Sigmoid colon (tissue), 7 donors: ENCODE results near the gene CCDC107. TPM values are rescaled to one million over a fixed set of nuclear protein-coding genes. Genes with fewer than 3 reads are reported as not detected.

Experiments used
- DNase-seq: peaks from one replicate; pipeline ENCODE4 v3.0.0-alpha.2; 2019
- H3K27ac ChIP-seq, 4 donors: fragments of 200-600 bp; sonication (generic); one replicate each; pipeline ENCODE4 v1.5.1; 2016 to 2019; ENCODE audit warnings: mild to moderate bottlenecking in 1 of 4
- H3K27me3 ChIP-seq, 3 donors: fragments of 200-600 bp; sonication (generic); one replicate each; pipeline ENCODE4 v1.5.1; 2019; ENCODE audit warnings: mild to moderate bottlenecking in 1 of 3
- H3K36me3 ChIP-seq, 4 donors: fragments of 200-600 bp; sonication (generic); one replicate each; pipeline ENCODE4 v1.5.1; 2016 to 2019
- H3K4me1 ChIP-seq, 4 donors: fragments of 200-600 bp; sonication (generic); one replicate each; pipeline ENCODE4 v1.5.1; 2017 to 2019
- H3K4me3 ChIP-seq, 4 donors: fragments of 200-600 bp; sonication (generic); one replicate each; pipeline ENCODE4 v1.5.1; 2017 to 2019; ENCODE audit warnings: mild to moderate bottlenecking in 2 of 4, moderate library complexity in 1 of 4
- H3K9me3 ChIP-seq, 4 donors: fragments of 200-600 bp in 3 of 4; sonication (generic) in 3 of 4; one replicate each; pipeline versions ENCODE4 v1.5.1 to v1.6.1; 2013 to 2019
- EP300 ChIP-seq, 4 donors: sonication (generic); formaldehyde crosslinking; IDR thresholded peaks; one replicate each; pipeline ENCODE4 v1.6.1; 2017; ENCODE audit warnings: antibody characterized with exemption in 4 of 4
- POLR2A ChIP-seq, 2 donors: fragments of 450-650 bp; IDR thresholded peaks; one replicate each; pipeline ENCODE4 v1.6.1; 2016; ENCODE audit warnings: antibody characterized with exemption in 2 of 2, mild to moderate bottlenecking in 2 of 2, moderate library complexity in 2 of 2
- POLR2AphosphoS5 ChIP-seq, 4 donors: sonication (generic); formaldehyde crosslinking; IDR thresholded peaks; one replicate each; pipeline ENCODE4 v1.6.1; 2017; ENCODE audit warnings: antibody characterized with exemption in 4 of 4
- WGBS, 2 donors: extraction: QIAGEN DNeasy Blood & Tissue Kit; methylation state at CpG; one replicate each; pipeline ENCODE4 v1.1.7; 2013; 5-methylcytosine and 5-hydroxymethylcytosine counted together
- intact Hi-C: fragments of 100-400 bp; cut with DNase I; formaldehyde crosslinking; loops from one replicate; pipeline ENCODE4 v1.15.1; 2023
- polyA plus RNA-seq, 3 donors: library from polyadenylated mRNA; stranded (reverse); fragments of 200-250 nt; gene quantifications; one replicate each; pipeline ENCODE4 v1.2.3, GENCODE V29; 2013
- total RNA-seq, 4 donors: library from RNA; depleted of rRNA; stranded (reverse); fragments of >200 nt; gene quantifications; one replicate each; pipeline ENCODE4 v1.1.0, GENCODE V29; 2016
- TF ChIP-seq, protein P1 (sequence below), 4 experiments: fragments of 450-650 bp in 3 of 4; fragments of 200-600 bp in 1 of 4; IDR thresholded peaks; one replicate each; pipeline ENCODE4 v1.5.1; 2016 to 2019; ENCODE audit warnings: antibody characterized with exemption in 4 of 4, mild to moderate bottlenecking in 3 of 4, moderate library complexity in 2 of 4
- donor health status: healthy with polysubstance abuse.
- donor health status: Bipolar disorder and iron deficiency.
- donor health status: healthy.

CCDC107 gene
- total and polyA plus RNA-seq, 7 donors: 21.3 to 112 (median 70.6) TPM

DNA sequence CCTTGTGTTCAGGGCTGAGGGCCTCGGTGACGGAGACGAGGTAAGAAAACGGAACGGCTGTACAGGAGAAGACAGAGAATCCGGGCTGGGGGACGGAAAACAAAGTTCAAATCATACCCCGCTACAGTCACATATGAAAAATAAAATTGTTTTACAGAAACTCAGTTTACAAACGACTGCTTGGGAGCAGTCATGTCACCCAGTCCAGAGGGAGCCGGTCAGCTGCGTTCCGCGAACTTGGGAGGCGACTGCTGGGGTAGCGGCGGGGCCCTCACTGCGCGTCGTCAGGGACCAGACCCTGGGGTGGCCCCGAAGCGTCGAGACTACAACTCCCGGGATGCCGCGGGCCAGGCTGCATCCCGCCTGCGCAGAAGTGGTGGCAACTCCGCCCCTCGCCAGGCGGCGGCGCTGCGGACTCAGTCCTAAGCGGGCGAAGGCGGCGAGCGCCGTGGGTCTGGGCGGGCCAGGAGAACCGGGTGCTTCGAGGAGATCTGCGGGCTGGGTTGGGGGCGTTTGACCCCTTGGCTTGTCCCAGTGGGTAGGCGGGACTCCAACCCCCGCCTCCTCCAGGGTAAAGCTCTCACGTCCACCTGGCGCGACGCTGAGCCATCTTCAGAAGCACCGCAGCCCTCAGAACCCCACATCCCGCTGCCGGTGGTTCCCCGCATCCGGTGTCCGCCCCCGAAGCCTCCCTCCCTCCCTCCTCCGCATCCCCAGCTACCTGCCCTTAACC is 11.4 kb upstream of the CCDC107 start:
- Histone ChIP-seq H3K9me3 (no peaks in the 10 kb centered on the region), H3K36me3 (no peaks in the 10 kb centered on the region), H3K4me1 (peaks cover 0 to 13% (median 11%) of the 10 kb centered on the region in 4 donors), H3K27ac (peak overlapping the region; percentile 77 to 90 (median 87)), H3K4me3 (peak overlapping the region; percentile 38 to 63 (median 56)), H3K27me3 (no peaks in the 10 kb centered on the region)
- peak; percentile 96 for DNase-seq
- TF ChIP-seq, protein P1, sequence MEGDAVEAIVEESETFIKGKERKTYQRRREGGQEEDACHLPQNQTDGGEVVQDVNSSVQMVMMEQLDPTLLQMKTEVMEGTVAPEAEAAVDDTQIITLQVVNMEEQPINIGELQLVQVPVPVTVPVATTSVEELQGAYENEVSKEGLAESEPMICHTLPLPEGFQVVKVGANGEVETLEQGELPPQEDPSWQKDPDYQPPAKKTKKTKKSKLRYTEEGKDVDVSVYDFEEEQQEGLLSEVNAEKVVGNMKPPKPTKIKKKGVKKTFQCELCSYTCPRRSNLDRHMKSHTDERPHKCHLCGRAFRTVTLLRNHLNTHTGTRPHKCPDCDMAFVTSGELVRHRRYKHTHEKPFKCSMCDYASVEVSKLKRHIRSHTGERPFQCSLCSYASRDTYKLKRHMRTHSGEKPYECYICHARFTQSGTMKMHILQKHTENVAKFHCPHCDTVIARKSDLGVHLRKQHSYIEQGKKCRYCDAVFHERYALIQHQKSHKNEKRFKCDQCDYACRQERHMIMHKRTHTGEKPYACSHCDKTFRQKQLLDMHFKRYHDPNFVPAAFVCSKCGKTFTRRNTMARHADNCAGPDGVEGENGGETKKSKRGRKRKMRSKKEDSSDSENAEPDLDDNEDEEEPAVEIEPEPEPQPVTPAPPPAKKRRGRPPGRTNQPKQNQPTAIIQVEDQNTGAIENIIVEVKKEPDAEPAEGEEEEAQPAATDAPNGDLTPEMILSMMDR (IDR thresholded peaks at IDR 0.05): peak; percentile 93 to 98 (median 95)
- TF ChIP-seq POLR2AphosphoS5 (IDR thresholded peaks at IDR 0.05) (peak; percentile 94 to 98 (median 96)), POLR2A (IDR thresholded peaks at IDR 0.05) (peak; percentile 86 to 91), EP300 (IDR thresholded peaks at IDR 0.05) (peak in 1 of 4 donors; percentile 10)
- intact Hi-C loops: loop anchor here (2.0 to 10.0 kb wide), 4 partner anchors 42 to 238 kb away; partner anchors contain the start of genes GBA2, RGP1 and TESK1
- 0% methylated on average over 58 of the region's 58 CpGs for WGBS, 2 donors

DNA sequence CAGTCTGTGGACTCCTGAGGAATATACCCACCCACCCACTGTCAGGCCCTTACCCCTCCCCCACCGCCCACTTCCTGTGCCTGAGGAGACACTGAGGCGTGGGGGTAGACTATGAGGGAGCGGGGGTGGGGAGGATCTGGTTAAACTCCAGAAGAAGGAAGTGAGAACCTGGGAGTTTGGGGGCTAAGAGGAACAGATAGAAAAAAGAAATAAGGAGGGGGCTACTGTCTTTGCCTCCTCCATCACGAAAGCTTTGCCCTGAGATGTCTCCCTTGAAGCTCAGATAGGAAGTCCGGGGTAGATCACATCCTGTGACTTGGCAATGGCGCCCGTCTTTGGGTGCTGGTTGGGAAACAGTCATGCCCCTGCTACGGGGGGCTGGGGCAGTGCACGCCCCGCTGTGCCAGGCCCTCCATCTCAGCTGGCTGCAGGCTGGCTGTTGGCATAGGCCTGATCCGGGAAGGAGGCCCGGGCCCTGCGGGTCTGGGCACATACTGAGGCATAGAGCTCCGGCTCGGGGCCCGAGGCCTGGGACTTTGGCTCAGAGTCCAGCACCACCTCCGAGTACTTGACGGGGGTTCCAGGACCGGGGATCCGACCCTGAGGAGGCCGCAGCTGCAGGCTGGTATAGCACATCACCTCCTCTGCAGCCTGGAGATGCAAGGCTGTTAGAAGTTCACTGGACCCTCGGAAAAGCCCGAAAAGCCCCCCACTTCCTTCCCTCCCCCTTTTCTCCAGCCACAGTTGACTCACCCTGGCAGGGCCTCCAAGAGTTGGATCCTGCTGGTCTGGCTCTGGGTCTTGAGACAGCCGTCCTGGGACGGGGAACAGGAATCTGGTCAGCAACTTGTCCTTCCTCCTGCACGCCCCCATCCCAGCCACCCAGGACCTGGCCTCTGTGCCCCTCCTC is 8.4 kb upstream of the CCDC107 start:
- DNase-seq: no peak
- H3K4me3 ChIP-seq: no peak overlapping the region
- H3K27ac ChIP-seq: peak overlapping the region in 1 of 4 donors; percentile 7
- H3K9me3 ChIP-seq: no peaks in the 10 kb centered on the region
- TF ChIP-seq, protein P1 (IDR thresholded peaks at IDR 0.05): no peak
- TF ChIP-seq POLR2AphosphoS5 (IDR thresholded peaks at IDR 0.05): no peak
- TF ChIP-seq POLR2A (IDR thresholded peaks at IDR 0.05): no peak
- no peak for TF ChIP-seq EP300 (IDR thresholded peaks at IDR 0.05)
- peaks cover 0 to 13% (median 11%) of the 10 kb centered on the region in 4 donors for H3K4me1 ChIP-seq
- H3K36me3 ChIP-seq: no peaks in the 10 kb centered on the region
- 65 to 85% methylated on average over 26 of the region's 26 CpGs for WGBS, 2 donors
- intact Hi-C loops: loop anchor here (5.0 to 10.0 kb wide), 3 partner anchors 98 to 655 kb away; partner anchors contain the start of genes GBA2 and RGP1
- H3K27me3 ChIP-seq: no peaks in the 10 kb centered on the region

DNA sequence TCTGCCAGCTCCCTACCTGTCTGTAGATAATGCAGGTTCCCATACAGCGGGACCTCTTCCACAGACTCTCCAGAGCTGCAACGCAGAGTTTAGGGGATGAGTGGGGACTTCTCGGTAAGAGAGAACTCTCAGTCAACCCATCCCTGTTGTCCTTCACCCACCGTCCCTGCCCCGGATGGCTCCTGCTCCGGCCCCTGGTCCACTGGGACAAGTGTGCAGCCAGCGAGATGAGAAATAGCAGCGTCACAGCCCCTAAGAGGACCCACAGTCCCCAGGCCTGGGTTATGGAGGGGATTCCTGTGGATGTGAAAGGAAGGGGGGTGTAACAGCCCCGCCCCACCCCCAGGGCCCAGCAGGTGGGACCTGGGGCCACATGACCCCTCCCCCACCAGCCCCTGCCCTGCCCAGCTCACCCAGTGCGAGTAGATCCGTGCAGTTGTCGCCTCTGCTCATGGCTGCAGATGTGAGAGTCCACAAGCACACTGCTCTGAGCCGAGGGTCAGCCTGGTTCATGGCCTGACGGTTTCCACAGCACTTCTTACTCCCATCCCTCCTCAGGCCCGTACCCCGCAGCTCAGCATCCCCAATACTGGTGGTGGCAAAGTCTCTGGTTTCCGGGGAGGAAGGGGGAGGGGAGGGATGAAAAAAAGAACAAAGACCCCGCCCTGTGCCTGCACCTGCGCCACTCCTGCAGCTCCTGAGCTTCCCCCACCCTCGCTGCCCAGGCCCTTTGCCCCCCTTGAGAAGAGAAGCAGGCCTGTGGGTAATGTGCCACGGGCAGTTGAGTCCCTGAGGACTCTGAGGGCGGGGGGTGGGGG is 7.5 kb upstream of the CCDC107 start, which contains the start of gene SIT1:
SIT1 (minus strand) TSS at position 591 of the 818 bp plus-strand sequence; CDS start at position 513, 78 bp downstream.
- H3K9me3 ChIP-seq: no peaks in the 10 kb centered on the region
- no peak for TF ChIP-seq POLR2AphosphoS5 (IDR thresholded peaks at IDR 0.05)
- no peak for TF ChIP-seq POLR2A (IDR thresholded peaks at IDR 0.05)
- TF ChIP-seq, protein P1 (IDR thresholded peaks at IDR 0.05): no peak
- TF ChIP-seq EP300 (IDR thresholded peaks at IDR 0.05): no peak
- H3K36me3 ChIP-seq: no peaks in the 10 kb centered on the region
- H3K4me3 ChIP-seq: no peak within 1 kb of the TSS
- DNase-seq: peak; percentile 61
- peak within 1 kb of the TSS in 1 of 4 donors; percentile 7 for H3K27ac ChIP-seq
- WGBS, 2 donors: 52 to 64% methylated on average over 22 of the region's 22 CpGs
- H3K4me1 ChIP-seq: peaks cover 0 to 13% (median 11%) of the 10 kb centered on the region in 4 donors
- intact Hi-C loops: loop anchor here (10.0 kb wide), 1 partner anchor 656 kb away; no protein-coding TSS in a partner anchor
- H3K27me3 ChIP-seq: no peaks in the 10 kb centered on the region
